ENCODE data around the gene PRSS33. TPM values are rescaled to one million over a fixed set of nuclear protein-coding genes. Genes with fewer than 3 reads are reported as not detected.

Gene PRSS33
- total RNA-seq, 1 experiment from 2014 or later, result not detected

DNA sequence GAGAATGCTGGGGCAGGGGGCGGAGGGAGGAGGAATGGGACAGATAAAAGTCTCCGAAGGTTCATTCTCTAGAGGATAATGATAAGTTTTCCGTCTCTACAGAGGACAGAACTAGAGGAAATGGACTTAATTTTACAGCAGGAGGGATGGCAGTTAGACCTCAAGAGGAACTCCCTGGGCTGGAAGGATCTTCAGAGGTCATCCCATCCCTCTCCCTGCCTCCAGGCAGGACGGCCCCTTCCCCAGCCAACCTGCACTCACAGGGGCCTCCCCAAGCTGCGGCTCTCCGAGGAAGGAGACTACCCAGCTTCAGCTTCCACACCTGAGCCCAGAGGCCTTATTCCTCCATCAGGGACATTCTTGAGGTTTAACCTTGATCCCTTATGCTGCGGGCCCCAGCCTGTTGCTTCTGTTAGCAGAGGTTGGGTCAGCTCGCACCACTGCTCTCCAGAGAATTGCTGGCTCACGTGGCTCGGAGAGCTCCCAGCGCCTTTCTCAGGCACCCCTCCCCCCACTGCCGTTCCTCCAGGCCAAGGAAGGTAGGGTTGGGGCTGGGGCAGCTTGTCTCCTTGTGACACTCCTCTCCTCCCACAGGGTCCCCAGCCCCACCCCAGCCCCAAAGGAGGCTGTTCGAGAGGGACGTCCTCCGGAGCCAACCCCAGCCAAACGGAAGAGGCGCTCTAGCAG, 18.8 kb downstream of the PRSS33 start:
- no peak overlapping the region for H3T11ph ChIP-seq (ENCODE audit: low read length)
- H2AK5ac ChIP-seq (ENCODE audit: insufficient read length, low read length), result no peak overlapping the region
- no peaks in the 10 kb centered on the region for H4K20me1 ChIP-seq (ENCODE audit: control insufficient read depth, insufficient read depth, insufficient read length)
- no peak overlapping the region for H3K4me3 Mint-ChIP-seq
- no peak overlapping the region for H3K18ac ChIP-seq (ENCODE audit: insufficient read length, low read depth, low read length)
- peaks cover 4% of the 10 kb centered on the region for H3K27me3 Mint-ChIP-seq (ENCODE audit: low read depth)
- H3K14ac ChIP-seq (ENCODE audit: insufficient read depth, low read length), result no peak overlapping the region
- H3K23ac ChIP-seq (ENCODE audit: insufficient read length, low read depth, low read length), result no peak overlapping the region
- H3K4me2 ChIP-seq (ENCODE audit: insufficient read depth, insufficient read length, low read length), result no peak overlapping the region
- no peak overlapping the region for H2BK20ac ChIP-seq (ENCODE audit: low read depth, low read length, poor library complexity, severe bottlenecking)
- no peaks in the 10 kb centered on the region for H3K23me2 ChIP-seq (ENCODE audit: insufficient read length, low read depth, low read length, poor library complexity, severe bottlenecking)
- peaks cover 2% of the 10 kb centered on the region; the same call in 1 of the 2 replicates for H3K79me2 ChIP-seq (ENCODE audit: insufficient read depth, low read length)
- no CpG with 5 or more reads among the region's 17 CpGs for WGBS (ENCODE audit: extremely low coverage, insufficient read length, low lambda C conversion rate)
- DNase-seq, result no peak
- no peaks in the 10 kb centered on the region for H3K4me1 ChIP-seq (ENCODE audit: insufficient read depth, low read length)
- no peak overlapping the region for H3K27ac ChIP-seq (ENCODE audit: insufficient read length, low read depth, low read length)
- H3K27ac Mint-ChIP-seq, result peak overlapping the region; percentile 65 to 95 (median 73); a peak in 5 of 7 replicates
- H3K9me3 Mint-ChIP-seq, result peaks cover 8 to 21% of the 10 kb centered on the region in 2 experiments
- H3K36me3 Mint-ChIP-seq (ENCODE audit: insufficient read depth in 1 of 3, low read depth in 3 of 3), result peaks cover 80 to 99% (median 95%) of the 10 kb centered on the region in 3 experiments
- H2BK5ac ChIP-seq (ENCODE audit: insufficient read length, low read length), result no peak overlapping the region
- no peak overlapping the region for H4K8ac ChIP-seq (replicated peaks; ENCODE audit: insufficient read length, low read depth, low read length)
- no peak overlapping the region for H3K4ac ChIP-seq (ENCODE audit: low read depth, low read length)
- no peak overlapping the region for H2BK15ac ChIP-seq (ENCODE audit: low read depth, low read length)
- H3K4me1 Mint-ChIP-seq, result peaks cover 10 to 33% of the 10 kb centered on the region in 2 experiments; a peak in 3 of 4 replicates
- no peak overlapping the region for H4K5ac ChIP-seq (ENCODE audit: insufficient read length, low read depth, low read length)
- H3K56ac ChIP-seq (ENCODE audit: insufficient read length, low read depth, low read length), result no peak overlapping the region
- TF ChIP-seq, protein P1, sequence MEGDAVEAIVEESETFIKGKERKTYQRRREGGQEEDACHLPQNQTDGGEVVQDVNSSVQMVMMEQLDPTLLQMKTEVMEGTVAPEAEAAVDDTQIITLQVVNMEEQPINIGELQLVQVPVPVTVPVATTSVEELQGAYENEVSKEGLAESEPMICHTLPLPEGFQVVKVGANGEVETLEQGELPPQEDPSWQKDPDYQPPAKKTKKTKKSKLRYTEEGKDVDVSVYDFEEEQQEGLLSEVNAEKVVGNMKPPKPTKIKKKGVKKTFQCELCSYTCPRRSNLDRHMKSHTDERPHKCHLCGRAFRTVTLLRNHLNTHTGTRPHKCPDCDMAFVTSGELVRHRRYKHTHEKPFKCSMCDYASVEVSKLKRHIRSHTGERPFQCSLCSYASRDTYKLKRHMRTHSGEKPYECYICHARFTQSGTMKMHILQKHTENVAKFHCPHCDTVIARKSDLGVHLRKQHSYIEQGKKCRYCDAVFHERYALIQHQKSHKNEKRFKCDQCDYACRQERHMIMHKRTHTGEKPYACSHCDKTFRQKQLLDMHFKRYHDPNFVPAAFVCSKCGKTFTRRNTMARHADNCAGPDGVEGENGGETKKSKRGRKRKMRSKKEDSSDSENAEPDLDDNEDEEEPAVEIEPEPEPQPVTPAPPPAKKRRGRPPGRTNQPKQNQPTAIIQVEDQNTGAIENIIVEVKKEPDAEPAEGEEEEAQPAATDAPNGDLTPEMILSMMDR (conservative IDR thresholded peaks at IDR 0.05), result no peak
- no peaks in the 10 kb centered on the region for H3K9me3 ChIP-seq (ENCODE audit: control insufficient read depth, low read depth, low read length)
- H3K27me3 ChIP-seq (ENCODE audit: insufficient read depth, low read length), result no peaks in the 10 kb centered on the region
- H2BK12ac ChIP-seq (ENCODE audit: insufficient read length, low read depth, low read length), result no peak overlapping the region
- no peak overlapping the region for H2BK120ac ChIP-seq (ENCODE audit: low read depth, low read length, poor library complexity, severe bottlenecking)
- H2AFZ ChIP-seq (ENCODE audit: low read length), result no peak overlapping the region
- no peak overlapping the region for H4K91ac ChIP-seq (ENCODE audit: insufficient read length, low read depth, low read length)
- peaks cover 18% of the 10 kb centered on the region for H3K79me1 ChIP-seq (ENCODE audit: insufficient read depth, low read depth, low read length, poor library complexity, severe bottlenecking)
- no peak overlapping the region for H3K9ac ChIP-seq (ENCODE audit: extremely low read depth, insufficient read length, low read length)
